Spleen (tissue), 11 donors: Measurements from ENCODE around the gene GALT. TPM values are rescaled to one million over a fixed set of nuclear protein-coding genes. Genes with fewer than 3 reads are reported as not detected.

Experiments
- DNase-seq: peaks from one replicate; pipeline ENCODE4 v3.0.0-alpha.2; 2020
- H3K27ac ChIP-seq, 8 donors: fragments of 200-600 bp; sonication (generic) in 7 of 8; 1 replicate in 4 of 8; 2 replicates in 4 of 8; pipeline versions ENCODE4 v1.5.0 to v1.8.0; 2016 to 2021; ENCODE audit warnings: inconsistent platforms in 4 of 8, mild to moderate bottlenecking in 4 of 8, moderate library complexity in 1 of 8
- H3K27me3 ChIP-seq, 7 donors: fragments of 200-600 bp; sonication (generic) in 6 of 7; replicated peaks in 1 of 7; 1 replicate in 4 of 7; 2 replicates in 3 of 7; pipeline versions ENCODE4 v1.5.0 to v1.8.0; 2016 to 2021; ENCODE audit warnings: inconsistent platforms in 3 of 7, mild to moderate bottlenecking in 1 of 7
- H3K36me3 ChIP-seq, 6 donors: fragments of 200-600 bp; sonication (generic) in 5 of 6; 1 replicate in 4 of 6; 2 replicates in 2 of 6; pipeline versions ENCODE4 v1.5.0 to v1.8.0; 2016 to 2021; ENCODE audit warnings: inconsistent platforms in 2 of 6
- H3K4me1 ChIP-seq, 6 donors: fragments of 200-600 bp; sonication (generic) in 5 of 6; 1 replicate in 3 of 6; 2 replicates in 3 of 6; pipeline versions ENCODE4 v1.5.0 to v1.8.0; 2016 to 2021; ENCODE audit warnings: inconsistent platforms in 3 of 6
- H3K4me3 ChIP-seq, 8 donors: fragments of 200-600 bp; sonication (generic) in 7 of 8; 1 replicate in 4 of 8; 2 replicates in 4 of 8; pipeline versions ENCODE4 v1.5.0 to v1.8.0; 2016 to 2021; ENCODE audit warnings: inconsistent platforms in 4 of 8, mild to moderate bottlenecking in 4 of 8, moderate library complexity in 2 of 8
- H3K9me3 ChIP-seq, 8 donors: fragments of 200-600 bp; sonication (generic) in 7 of 8; 1 replicate in 4 of 8; 2 replicates in 4 of 8; pipeline versions ENCODE4 v1.5.0 to v1.8.0; 2016 to 2021; ENCODE audit warnings: inconsistent platforms in 4 of 8
- CTCF ChIP-seq, 11 experiments: fragments of 200-600 bp in 7 of 11; fragments of 450-650 bp in 4 of 11; sonication (generic) in 4 of 11; IDR thresholded peaks in 8 of 11; conservative IDR thresholded peaks in 3 of 11; 1 replicate in 7 of 11; 2 replicates in 4 of 11; pipeline versions ENCODE4 v1.4.0 to v1.8.0; 2016 to 2021; ENCODE audit warnings: antibody characterized with exemption in 11 of 11, inconsistent platforms in 4 of 11, mild to moderate bottlenecking in 1 of 11
- POLR2A ChIP-seq, 3 donors: fragments of 450-650 bp; IDR thresholded peaks; one replicate each; pipeline ENCODE4 v1.5.1; 2017; ENCODE audit warnings: antibody characterized with exemption in 3 of 3, mild to moderate bottlenecking in 1 of 3
- POLR2AphosphoS5 ChIP-seq, 3 donors: sonication (generic); formaldehyde crosslinking; IDR thresholded peaks; one replicate each; pipeline ENCODE4 v1.5.1; 2017; ENCODE audit warnings: antibody characterized with exemption in 3 of 3
- WGBS, 5 donors: extraction: QIAGEN DNeasy Blood & Tissue Kit in 3 of 5; methylation state at CpG; one replicate each; pipeline versions ENCODE4 v1.1.5 to v1.1.7; 2013 to 2018; 5-methylcytosine and 5-hydroxymethylcytosine counted together
- intact Hi-C: fragments of 100-400 bp; cut with DNase I; formaldehyde crosslinking; loops from one replicate; pipeline ENCODE4 v1.15.0; 2023; ENCODE audit warnings: low total_unique reads
- polyA plus RNA-seq, 3 donors: library from polyadenylated mRNA; stranded (reverse); fragments of 200-250 nt; gene quantifications; one replicate each; pipeline ENCODE4 v1.2.1, GENCODE V29; 2013
- total RNA-seq, 7 donors: library from RNA; depleted of rRNA in 3 of 7; stranded (reverse); fragments of >200 nt in 3 of 7; fragmentation: NEBNext Ultra II Directional in 4 of 7; extraction: Animal tissue kit (Norgen Biotek cat#: 25700) in 4 of 7; gene quantifications; one replicate each; pipeline versions ENCODE4 v1.1.0 to v1.2.1, GENCODE V29; 2016 to 2021
- donor health status: healthy with polysubstance abuse.
- donor health status: DM: no; HTN: no; CAD: no; lungs with moderate emphysema.
- donor health status: DM: no; HTN: no; CAD: no.
- donor health status: Bipolar disorder and iron deficiency.
- donor health status: healthy.
- donor health status: DM: no; HTN: no; CAD: no.
- donor health status: DM: yes; HTN: yes; CAD: no.

GALT gene
- total and polyA plus RNA-seq, 10 donors = 32.1 to 101 (median 74.6) TPM

DNA sequence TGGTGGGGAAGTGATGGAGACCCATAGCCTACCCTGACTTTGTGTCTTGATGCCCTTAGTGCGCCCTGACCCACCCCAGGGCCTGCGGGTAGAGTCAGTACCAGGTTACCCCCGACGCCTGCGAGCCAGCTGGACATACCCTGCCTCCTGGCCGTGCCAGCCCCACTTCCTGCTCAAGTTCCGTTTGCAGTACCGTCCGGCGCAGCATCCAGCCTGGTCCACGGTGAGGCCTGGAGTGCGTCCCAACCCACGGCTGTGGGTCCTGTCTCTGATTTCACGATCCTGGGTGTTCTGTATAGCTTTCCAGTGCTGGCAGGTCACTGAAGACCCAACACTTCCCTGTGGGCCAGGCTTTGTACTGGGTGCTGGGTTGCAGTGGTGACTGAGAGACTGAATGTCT lies 12.0 kb downstream of the GALT start:
- intact Hi-C loops = no loop called here
- DNase-seq = no peak

GRCh38 chr9:34659592-34660253 lies 13.2 kb downstream of the GALT start:
- no peak for DNase-seq
- H3K4me3 ChIP-seq = no peak overlapping the region
- no peak overlapping the region for H3K27ac ChIP-seq
- 78 to 97% (median 94%) methylated on average over 7 to 8 of the region's 8 CpGs for WGBS, 5 donors
- H3K36me3 ChIP-seq = peaks cover 0 to 25% (median 4%) of the 10 kb centered on the region in 6 donors
- H3K27me3 ChIP-seq = no peaks in the 10 kb centered on the region
- no peaks in the 10 kb centered on the region for H3K9me3 ChIP-seq
- intact Hi-C loops = no loop called here
- no peak for TF ChIP-seq POLR2AphosphoS5 (IDR thresholded peaks at IDR 0.05)
- TF ChIP-seq POLR2A (IDR thresholded peaks at IDR 0.05) = no peak
- TF ChIP-seq CTCF (IDR thresholded peaks at IDR 0.05 in 8 of 11, conservative IDR thresholded peaks at IDR 0.05 in 3 of 11) = no peak
- H3K4me1 ChIP-seq = peaks cover under 1 to 24% (median 10%) of the 10 kb centered on the region in 6 donors

More for the DNA sequence above, 12.0 kb downstream of the GALT start:
- no peaks in the 10 kb centered on the region for H3K9me3 ChIP-seq
- 89 to 91% (median 90%) methylated on average over 5 to 14 of the region's 14 CpGs for WGBS, 5 donors
- H3K36me3 ChIP-seq = peaks cover 0 to 25% (median 4%) of the 10 kb centered on the region in 6 donors
- TF ChIP-seq POLR2AphosphoS5 (IDR thresholded peaks at IDR 0.05) (peak in 1 of 3 donors; percentile 30), CTCF (IDR thresholded peaks at IDR 0.05 in 8 of 11, conservative IDR thresholded peaks at IDR 0.05 in 3 of 11) (no peak)
- no peak overlapping the region for H3K27ac ChIP-seq
- no peak overlapping the region for H3K4me3 ChIP-seq
- H3K4me1 ChIP-seq = peaks cover under 1 to 24% (median 14%) of the 10 kb centered on the region in 6 donors
- no peaks in the 10 kb centered on the region for H3K27me3 ChIP-seq

DNA sequence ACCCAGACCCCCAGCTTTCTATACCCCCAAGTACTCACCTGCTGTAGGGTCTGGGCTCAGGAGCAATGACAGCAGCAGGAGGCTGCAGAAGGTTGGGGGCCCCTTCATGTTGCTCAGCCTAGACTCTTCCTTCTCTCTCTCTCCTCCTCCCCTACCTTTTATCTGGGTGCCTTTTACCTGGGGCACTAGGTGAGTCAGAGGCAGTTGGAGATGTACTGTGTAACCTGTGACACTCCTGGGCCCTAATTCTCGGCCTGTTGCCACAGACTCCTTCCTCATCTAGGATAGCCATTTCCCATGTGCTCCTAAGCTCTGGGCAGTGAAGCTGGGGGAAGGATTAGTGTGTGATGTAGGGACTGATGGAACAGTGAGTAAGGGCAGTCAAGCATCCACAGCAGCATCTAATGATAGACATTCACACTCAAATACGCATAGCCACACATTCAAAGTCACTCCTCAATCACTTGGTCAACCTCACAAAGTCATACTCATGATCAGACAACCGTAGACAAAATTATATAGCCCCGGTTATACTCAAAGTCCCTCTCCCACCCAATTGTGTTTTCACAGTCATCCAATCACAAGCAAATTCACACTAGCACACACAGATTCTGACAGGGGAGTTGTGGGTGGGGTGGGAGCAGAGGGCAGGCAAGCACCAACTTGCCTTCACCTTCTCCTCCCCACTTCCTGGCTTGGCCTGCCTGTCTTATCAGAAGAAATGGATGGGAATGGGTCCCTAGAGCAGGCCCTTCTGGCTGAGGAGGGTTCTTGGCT lies 16.2 kb downstream of the GALT start, which contains the start of gene CCL27:
CCL27 (minus strand) TSS at position 132 of the 777 bp plus-strand sequence; CDS start at position 108, 24 bp downstream.
- Histone ChIP-seq H3K27me3 (no peaks in the 10 kb centered on the region), H3K27ac (peak within 1 kb of the TSS in 2 of 8 donors; percentile 97 to 98), H3K9me3 (no peaks in the 10 kb centered on the region), H3K4me3 (no peak within 1 kb of the TSS), H3K4me1 (peaks cover 3 to 46% (median 21%) of the 10 kb centered on the region in 6 donors), H3K36me3 (peaks cover 0 to 26% (median 4%) of the 10 kb centered on the region in 6 donors)
- WGBS, 5 donors = 87 to 96% (median 93%) methylated on average over 4 of the region's 4 CpGs
- DNase-seq = no peak
- TF ChIP-seq POLR2A (IDR thresholded peaks at IDR 0.05) (no peak), POLR2AphosphoS5 (IDR thresholded peaks at IDR 0.05) (no peak), CTCF (IDR thresholded peaks at IDR 0.05 in 8 of 11, conservative IDR thresholded peaks at IDR 0.05 in 3 of 11) (no peak)
- intact Hi-C loops = no loop called here

GRCh38 chr9:34663303-34663605 lies 16.8 kb downstream of the GALT start:
- H3K27me3 ChIP-seq = no peaks in the 10 kb centered on the region
- DNase-seq = no peak
- H3K4me3 ChIP-seq = no peak overlapping the region
- TF ChIP-seq POLR2A (IDR thresholded peaks at IDR 0.05) = no peak
- TF ChIP-seq CTCF (IDR thresholded peaks at IDR 0.05 in 8 of 11, conservative IDR thresholded peaks at IDR 0.05 in 3 of 11) = no peak
- no peaks in the 10 kb centered on the region for H3K9me3 ChIP-seq
- H3K27ac ChIP-seq = peak overlapping the region in 2 of 8 donors; percentile 97 to 98
- intact Hi-C loops = no loop called here
- peaks cover 3 to 46% (median 21%) of the 10 kb centered on the region in 6 donors for H3K4me1 ChIP-seq
- peaks cover 0 to 31% (median 4%) of the 10 kb centered on the region in 6 donors for H3K36me3 ChIP-seq
